HEK293 (cell line): Measurements from ENCODE around the gene PIGQ.

Experiments used
- CTCF ChIA-PET: fragments of 350-600 bp; formaldehyde crosslinking; extraction: SDS; loops from one replicate; lab custom pipeline; 2021; ENCODE audit warnings: antibody characterized with exemption; lab: Yijun Ruan, JAX
- POLR2A ChIA-PET: fragments of 300-600 bp; formaldehyde crosslinking; extraction: SDS; loops from one replicate; lab custom pipeline; 2020; ENCODE audit warnings: antibody characterized with exemption, inconsistent platforms; lab: Yijun Ruan, JAX
- H3K27ac ChIP-seq: fragments of 200-500 bp; sonication (Bioruptor generic); 2 replicates; pipeline ENCODE4 v1.5.1; 2014; ENCODE audit warnings: low read depth, low read length, control low read depth, inconsistent platforms; ENCODE audit errors: extremely low read depth
- H3K36me3 ChIP-seq, 2 experiments: fragments of 200-500 bp in 1 of 2; sonication (Bioruptor generic) in 1 of 2; 1 replicate in 1 of 2; 2 replicates in 1 of 2; pipeline ENCODE4 v1.5.1; 2014 to 2017; ENCODE audit warnings: inconsistent platforms in 2 of 2, low read length in 2 of 2; ENCODE audit not compliant: control insufficient read depth in 2 of 2, insufficient read depth in 1 of 2
- H3K4me1 ChIP-seq: fragments of 200-500 bp; sonication (Bioruptor generic); 2 replicates; pipeline ENCODE4 v1.5.1; 2014; ENCODE audit warnings: mild to moderate bottlenecking, low read length, inconsistent platforms; ENCODE audit not compliant: control insufficient read depth, insufficient read depth
- H3K4me3 ChIP-seq: 2 replicates; pipeline ENCODE4 v1.5.1; 2011; ENCODE audit warnings: low read depth, mild to moderate bottlenecking, control low read depth, low read length, moderate library complexity
- H3K9me3 ChIP-seq: fragments of 200-500 bp; sonication (Bioruptor generic); 2 replicates; pipeline ENCODE4 v1.5.1; 2014; ENCODE audit warnings: low read depth, low read length, inconsistent platforms; ENCODE audit not compliant: control insufficient read depth, insufficient read depth
- BCL11A ChIP-seq: fragments of 450-650 bp; formaldehyde crosslinking; IDR thresholded peaks from 2 replicates; pipeline ENCODE4 v1.5.1; 2016; ENCODE audit warnings: low read depth, missing biosample characterization, missing genetic modification characterization
- HOXD13 ChIP-seq: sonication (generic); formaldehyde crosslinking; IDR thresholded peaks from 2 replicates; pipeline ENCODE4 v1.8.0; 2022; ENCODE audit warnings: missing genetic modification reagents, borderline replicate concordance
- OVOL3 ChIP-seq: fragments of 450-650 bp; formaldehyde crosslinking; IDR thresholded peaks from 2 replicates; pipeline ENCODE4 v1.5.1; 2016; ENCODE audit warnings: missing biosample characterization, missing genetic modification characterization
- PRDM1 ChIP-seq: fragments of 450-650 bp; formaldehyde crosslinking; IDR thresholded peaks from 2 replicates; pipeline ENCODE4; 2016; ENCODE audit warnings: missing biosample characterization, missing genetic modification characterization
- ZBTB20 ChIP-seq: fragments of 450-650 bp; formaldehyde crosslinking; IDR thresholded peaks from 2 replicates; pipeline ENCODE4 v1.5.1; 2016; ENCODE audit warnings: missing biosample characterization, missing genetic modification characterization
- ZBTB7A ChIP-seq: fragments of 450-650 bp; formaldehyde crosslinking; IDR thresholded peaks from 2 replicates; pipeline ENCODE4 v1.5.1; 2016; ENCODE audit warnings: low read depth, missing biosample characterization, missing genetic modification characterization
- ZNF174 ChIP-seq: fragments of 450-650 bp; formaldehyde crosslinking; IDR thresholded peaks from 2 replicates; pipeline ENCODE4 v1.5.0; 2017; ENCODE audit warnings: missing biosample characterization, mild to moderate bottlenecking, missing genetic modification characterization
- ZNF302 ChIP-seq: fragments of 450-650 bp; formaldehyde crosslinking; IDR thresholded peaks from 2 replicates; pipeline ENCODE4 v1.5.1; 2016; ENCODE audit warnings: missing biosample characterization, missing genetic modification characterization, low read depth
- ZNF311 ChIP-seq: fragments of 450-650 bp; formaldehyde crosslinking; IDR thresholded peaks from 2 replicates; pipeline ENCODE4 v1.5.1; 2017; ENCODE audit warnings: missing biosample characterization, missing genetic modification characterization, borderline replicate concordance
- ZNF585B ChIP-seq: fragments of 450-650 bp; formaldehyde crosslinking; IDR thresholded peaks from 2 replicates; pipeline ENCODE4 v1.5.1; 2016; ENCODE audit warnings: missing biosample characterization, missing genetic modification characterization
- ZNF610 ChIP-seq: fragments of 450-650 bp; formaldehyde crosslinking; IDR thresholded peaks from 2 replicates; pipeline ENCODE4 v1.5.1; 2016; ENCODE audit warnings: missing biosample characterization, missing genetic modification characterization, borderline replicate concordance
- ZNF664 ChIP-seq: fragments of 450-650 bp; formaldehyde crosslinking; IDR thresholded peaks from 2 replicates; pipeline ENCODE4 v1.5.1; 2016; ENCODE audit warnings: missing biosample characterization, missing genetic modification characterization
- ZNF830 ChIP-seq: fragments of 450-650 bp; IDR thresholded peaks from 2 replicates; pipeline ENCODE4 v1.5.0; 2018; ENCODE audit warnings: missing biosample characterization, missing genetic modification characterization, low read depth, mild to moderate bottlenecking, moderate library complexity
- TF ChIP-seq, protein P1 (sequence below): fragments of 450-650 bp; formaldehyde crosslinking; IDR thresholded peaks from 2 replicates; pipeline ENCODE4 v1.5.1; 2016; ENCODE audit warnings: missing biosample characterization, missing genetic modification characterization
- TF ChIP-seq, protein P2 (sequence below): fragments of 450-650 bp; formaldehyde crosslinking; IDR thresholded peaks from 2 replicates; pipeline ENCODE4 v1.5.1; 2016; ENCODE audit warnings: missing biosample characterization, missing genetic modification characterization
- TF ChIP-seq, protein P3 (sequence below): fragments of 450-650 bp; formaldehyde crosslinking; IDR thresholded peaks from 2 replicates; pipeline ENCODE4 v1.5.1; 2016; ENCODE audit warnings: missing biosample characterization, missing genetic modification characterization
- TF ChIP-seq, protein P4 (sequence below): fragments of 450-650 bp; formaldehyde crosslinking; IDR thresholded peaks from 2 replicates; pipeline ENCODE4 v1.5.1; 2017; ENCODE audit warnings: missing biosample characterization, missing genetic modification characterization
- TF ChIP-seq, protein P5 (sequence below): fragments of 450-650 bp; formaldehyde crosslinking; IDR thresholded peaks from 2 replicates; pipeline ENCODE4 v1.5.0; 2017; ENCODE audit warnings: missing biosample characterization, missing genetic modification characterization, borderline replicate concordance
- TF ChIP-seq, protein P6 (sequence below): fragments of 450-650 bp; formaldehyde crosslinking; IDR thresholded peaks from 2 replicates; pipeline ENCODE4 v1.5.1; 2016; ENCODE audit warnings: missing biosample characterization, missing genetic modification characterization

PIGQ gene

DNA sequence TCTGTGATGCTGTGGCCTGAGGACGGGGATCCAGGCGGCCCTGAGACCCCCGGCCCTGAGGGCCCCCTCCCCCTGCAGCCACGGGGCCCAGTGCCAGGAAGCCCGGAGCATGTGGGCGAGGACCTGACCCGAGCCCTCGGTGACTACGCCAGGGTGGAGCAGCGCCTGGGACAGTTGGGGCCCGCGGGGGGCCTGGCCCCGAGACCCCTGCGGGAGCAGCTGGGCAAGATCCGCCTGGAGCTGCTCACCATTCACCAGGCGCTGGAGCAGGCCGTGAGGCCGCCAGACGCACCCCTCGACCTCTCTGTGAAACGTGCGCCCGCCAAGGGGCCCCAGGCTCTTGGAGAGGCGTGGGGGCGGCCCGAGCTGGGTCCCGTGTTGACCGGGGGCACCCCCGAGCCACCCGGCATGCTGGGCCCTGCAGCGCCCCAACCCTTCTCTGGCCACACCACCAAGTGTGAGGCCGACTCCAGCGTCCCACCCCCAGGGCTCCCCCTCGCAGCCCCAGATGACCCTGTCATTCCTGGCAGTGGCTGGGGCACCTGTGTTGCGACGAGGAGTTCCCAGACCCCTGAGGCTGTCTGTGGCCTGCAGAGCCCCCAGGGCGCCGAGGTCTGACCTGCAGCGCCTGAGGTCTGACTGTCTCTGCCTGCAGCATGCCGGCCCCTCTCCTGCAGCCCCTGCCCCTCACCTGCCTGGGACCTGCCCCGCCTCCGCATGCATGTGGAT, 4.9 kb upstream of the PIGQ start:
- Histone ChIP-seq H3K9me3 (no peaks in the 10 kb centered on the region), H3K36me3 (no peaks in the 10 kb centered on the region), H3K4me3 (no peak overlapping the region), H3K27ac (no peak overlapping the region), H3K4me1 (peaks cover 10% of the 10 kb centered on the region)
- POLR2A ChIA-PET = no interaction called here
- no peak for TF ChIP-seq PRDM1 (tag by site-specific recombination)
- no peak for TF ChIP-seq ZBTB20 (tag by site-specific recombination)
- TF ChIP-seq, protein P1, sequence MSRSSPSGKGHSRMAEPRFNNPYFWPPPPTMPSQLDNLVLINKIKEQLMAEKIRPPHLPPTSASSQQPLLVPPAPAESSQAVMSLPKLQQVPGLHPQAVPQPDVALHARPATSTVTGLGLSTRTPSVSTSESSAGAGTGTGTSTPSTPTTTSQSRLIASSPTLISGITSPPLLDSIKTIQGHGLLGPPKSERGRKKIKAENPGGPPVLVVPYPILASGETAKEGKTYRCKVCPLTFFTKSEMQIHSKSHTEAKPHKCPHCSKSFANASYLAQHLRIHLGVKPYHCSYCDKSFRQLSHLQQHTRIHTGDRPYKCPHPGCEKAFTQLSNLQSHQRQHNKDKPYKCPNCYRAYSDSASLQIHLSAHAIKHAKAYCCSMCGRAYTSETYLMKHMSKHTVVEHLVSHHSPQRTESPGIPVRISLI (tag by site-specific recombination) = no peak
- TF ChIP-seq ZNF174 (tag by site-specific recombination) = no peak
- TF ChIP-seq, protein P2, sequence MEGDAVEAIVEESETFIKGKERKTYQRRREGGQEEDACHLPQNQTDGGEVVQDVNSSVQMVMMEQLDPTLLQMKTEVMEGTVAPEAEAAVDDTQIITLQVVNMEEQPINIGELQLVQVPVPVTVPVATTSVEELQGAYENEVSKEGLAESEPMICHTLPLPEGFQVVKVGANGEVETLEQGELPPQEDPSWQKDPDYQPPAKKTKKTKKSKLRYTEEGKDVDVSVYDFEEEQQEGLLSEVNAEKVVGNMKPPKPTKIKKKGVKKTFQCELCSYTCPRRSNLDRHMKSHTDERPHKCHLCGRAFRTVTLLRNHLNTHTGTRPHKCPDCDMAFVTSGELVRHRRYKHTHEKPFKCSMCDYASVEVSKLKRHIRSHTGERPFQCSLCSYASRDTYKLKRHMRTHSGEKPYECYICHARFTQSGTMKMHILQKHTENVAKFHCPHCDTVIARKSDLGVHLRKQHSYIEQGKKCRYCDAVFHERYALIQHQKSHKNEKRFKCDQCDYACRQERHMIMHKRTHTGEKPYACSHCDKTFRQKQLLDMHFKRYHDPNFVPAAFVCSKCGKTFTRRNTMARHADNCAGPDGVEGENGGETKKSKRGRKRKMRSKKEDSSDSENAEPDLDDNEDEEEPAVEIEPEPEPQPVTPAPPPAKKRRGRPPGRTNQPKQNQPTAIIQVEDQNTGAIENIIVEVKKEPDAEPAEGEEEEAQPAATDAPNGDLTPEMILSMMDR (tag by site-specific recombination) = no peak
- TF ChIP-seq ZNF664 (tag by site-specific recombination) = no peak
- TF ChIP-seq, protein P3, sequence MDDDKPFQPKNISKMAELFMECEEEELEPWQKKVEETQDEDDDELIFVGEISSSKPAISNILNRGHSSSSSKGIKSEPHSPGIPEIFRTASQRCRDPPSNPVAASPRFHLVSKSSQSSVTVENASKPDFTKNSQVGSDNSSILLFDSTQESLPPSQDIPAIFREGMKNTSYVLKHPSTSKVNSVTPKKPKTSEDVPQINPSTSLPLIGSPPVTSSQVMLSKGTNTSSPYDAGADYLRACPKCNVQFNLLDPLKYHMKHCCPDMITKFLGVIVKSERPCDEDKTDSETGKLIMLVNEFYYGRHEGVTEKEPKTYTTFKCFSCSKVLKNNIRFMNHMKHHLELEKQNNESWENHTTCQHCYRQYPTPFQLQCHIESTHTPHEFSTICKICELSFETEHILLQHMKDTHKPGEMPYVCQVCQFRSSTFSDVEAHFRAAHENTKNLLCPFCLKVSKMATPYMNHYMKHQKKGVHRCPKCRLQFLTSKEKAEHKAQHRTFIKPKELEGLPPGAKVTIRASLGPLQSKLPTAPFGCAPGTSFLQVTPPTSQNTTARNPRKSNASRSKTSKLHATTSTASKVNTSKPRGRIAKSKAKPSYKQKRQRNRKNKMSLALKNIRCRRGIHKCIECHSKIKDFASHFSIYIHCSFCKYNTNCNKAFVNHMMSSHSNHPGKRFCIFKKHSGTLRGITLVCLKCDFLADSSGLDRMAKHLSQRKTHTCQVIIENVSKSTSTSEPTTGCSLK (tag by site-specific recombination) = no peak
- no peak for TF ChIP-seq ZNF311 (tag by site-specific recombination)
- CTCF ChIA-PET = no interaction called here

DNA sequence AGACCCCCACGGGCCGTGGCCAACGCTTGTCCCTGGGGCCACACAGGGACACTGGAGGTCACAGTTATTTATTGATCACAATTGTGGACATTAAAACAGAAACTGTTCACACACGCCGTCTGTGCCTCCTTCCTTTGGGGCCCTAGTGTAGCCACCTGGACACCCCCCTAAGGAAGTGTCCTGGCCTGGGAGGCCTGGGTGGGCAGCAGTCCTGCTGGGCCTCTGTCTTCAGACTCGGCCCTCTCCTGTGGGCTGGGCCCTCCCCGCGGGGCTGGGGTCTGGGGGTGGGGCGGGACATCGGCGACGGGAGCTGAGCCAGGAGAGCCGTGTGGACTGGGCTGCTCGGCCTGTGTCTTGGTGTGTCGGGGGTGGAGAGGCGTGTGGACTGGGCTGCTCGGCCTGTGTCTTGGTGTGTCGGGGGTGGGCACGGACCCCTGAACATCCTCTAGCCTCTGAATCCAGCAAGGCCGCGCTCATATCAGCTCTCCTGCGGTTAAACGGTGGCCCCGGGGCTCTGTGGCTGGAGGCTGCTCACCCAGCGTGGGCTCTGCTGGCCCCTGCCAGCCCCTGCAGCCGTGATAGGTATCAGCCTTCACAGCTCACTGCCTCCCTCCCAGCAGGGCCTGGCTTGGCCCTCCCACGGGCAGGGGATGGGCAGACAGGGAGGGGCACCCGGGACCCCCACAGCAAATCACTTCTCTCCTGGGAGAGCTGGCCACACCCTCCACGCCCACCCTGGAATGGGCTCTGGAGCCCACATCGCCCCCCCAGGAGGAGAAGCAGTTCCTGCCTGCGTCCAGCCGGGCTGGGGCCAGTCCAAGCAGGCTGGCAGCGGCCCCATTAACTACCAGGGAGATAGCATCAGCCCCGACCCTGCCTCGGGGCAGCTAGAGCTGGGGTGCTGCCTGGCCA, 4.1 kb upstream of the PIGQ start:
- ChIA-PET CTCF (no interaction called here), POLR2A (interaction anchor here (1.0 kb wide), 1 partner anchor 23 kb away, joined by 3 read pairs; no protein-coding TSS in a partner anchor)
- H3K4me3 ChIP-seq = no peak overlapping the region
- no peak overlapping the region for H3K27ac ChIP-seq
- peaks cover 10% of the 10 kb centered on the region for H3K4me1 ChIP-seq
- no peaks in the 10 kb centered on the region for H3K36me3 ChIP-seq
- H3K9me3 ChIP-seq = no peaks in the 10 kb centered on the region
- no peak for TF ChIP-seq ZNF610
- TF ChIP-seq ZNF585B = no peak
- no peak for TF ChIP-seq BCL11A (tag by site-specific recombination)
- TF ChIP-seq ZBTB7A (tag by site-specific recombination) = peak; percentile 41; the same call in 1 of the 2 replicates
- TF ChIP-seq, protein P4, sequence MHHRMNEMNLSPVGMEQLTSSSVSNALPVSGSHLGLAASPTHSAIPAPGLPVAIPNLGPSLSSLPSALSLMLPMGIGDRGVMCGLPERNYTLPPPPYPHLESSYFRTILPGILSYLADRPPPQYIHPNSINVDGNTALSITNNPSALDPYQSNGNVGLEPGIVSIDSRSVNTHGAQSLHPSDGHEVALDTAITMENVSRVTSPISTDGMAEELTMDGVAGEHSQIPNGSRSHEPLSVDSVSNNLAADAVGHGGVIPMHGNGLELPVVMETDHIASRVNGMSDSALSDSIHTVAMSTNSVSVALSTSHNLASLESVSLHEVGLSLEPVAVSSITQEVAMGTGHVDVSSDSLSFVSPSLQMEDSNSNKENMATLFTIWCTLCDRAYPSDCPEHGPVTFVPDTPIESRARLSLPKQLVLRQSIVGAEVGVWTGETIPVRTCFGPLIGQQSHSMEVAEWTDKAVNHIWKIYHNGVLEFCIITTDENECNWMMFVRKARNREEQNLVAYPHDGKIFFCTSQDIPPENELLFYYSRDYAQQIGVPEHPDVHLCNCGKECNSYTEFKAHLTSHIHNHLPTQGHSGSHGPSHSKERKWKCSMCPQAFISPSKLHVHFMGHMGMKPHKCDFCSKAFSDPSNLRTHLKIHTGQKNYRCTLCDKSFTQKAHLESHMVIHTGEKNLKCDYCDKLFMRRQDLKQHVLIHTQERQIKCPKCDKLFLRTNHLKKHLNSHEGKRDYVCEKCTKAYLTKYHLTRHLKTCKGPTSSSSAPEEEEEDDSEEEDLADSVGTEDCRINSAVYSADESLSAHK (tag by site-specific recombination) = no peak
- TF ChIP-seq, protein P5, sequence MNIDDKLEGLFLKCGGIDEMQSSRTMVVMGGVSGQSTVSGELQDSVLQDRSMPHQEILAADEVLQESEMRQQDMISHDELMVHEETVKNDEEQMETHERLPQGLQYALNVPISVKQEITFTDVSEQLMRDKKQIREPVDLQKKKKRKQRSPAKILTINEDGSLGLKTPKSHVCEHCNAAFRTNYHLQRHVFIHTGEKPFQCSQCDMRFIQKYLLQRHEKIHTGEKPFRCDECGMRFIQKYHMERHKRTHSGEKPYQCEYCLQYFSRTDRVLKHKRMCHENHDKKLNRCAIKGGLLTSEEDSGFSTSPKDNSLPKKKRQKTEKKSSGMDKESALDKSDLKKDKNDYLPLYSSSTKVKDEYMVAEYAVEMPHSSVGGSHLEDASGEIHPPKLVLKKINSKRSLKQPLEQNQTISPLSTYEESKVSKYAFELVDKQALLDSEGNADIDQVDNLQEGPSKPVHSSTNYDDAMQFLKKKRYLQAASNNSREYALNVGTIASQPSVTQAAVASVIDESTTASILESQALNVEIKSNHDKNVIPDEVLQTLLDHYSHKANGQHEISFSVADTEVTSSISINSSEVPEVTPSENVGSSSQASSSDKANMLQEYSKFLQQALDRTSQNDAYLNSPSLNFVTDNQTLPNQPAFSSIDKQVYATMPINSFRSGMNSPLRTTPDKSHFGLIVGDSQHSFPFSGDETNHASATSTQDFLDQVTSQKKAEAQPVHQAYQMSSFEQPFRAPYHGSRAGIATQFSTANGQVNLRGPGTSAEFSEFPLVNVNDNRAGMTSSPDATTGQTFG (tag by site-specific recombination) = no peak
- no peak for TF ChIP-seq ZNF302 (tag by site-specific recombination)
- TF ChIP-seq HOXD13 (CRISPR knock-in tag) = no peak
- no peak for TF ChIP-seq OVOL3 (tag by site-specific recombination)
- TF ChIP-seq ZNF830 = no peak
- TF ChIP-seq, protein P6, sequence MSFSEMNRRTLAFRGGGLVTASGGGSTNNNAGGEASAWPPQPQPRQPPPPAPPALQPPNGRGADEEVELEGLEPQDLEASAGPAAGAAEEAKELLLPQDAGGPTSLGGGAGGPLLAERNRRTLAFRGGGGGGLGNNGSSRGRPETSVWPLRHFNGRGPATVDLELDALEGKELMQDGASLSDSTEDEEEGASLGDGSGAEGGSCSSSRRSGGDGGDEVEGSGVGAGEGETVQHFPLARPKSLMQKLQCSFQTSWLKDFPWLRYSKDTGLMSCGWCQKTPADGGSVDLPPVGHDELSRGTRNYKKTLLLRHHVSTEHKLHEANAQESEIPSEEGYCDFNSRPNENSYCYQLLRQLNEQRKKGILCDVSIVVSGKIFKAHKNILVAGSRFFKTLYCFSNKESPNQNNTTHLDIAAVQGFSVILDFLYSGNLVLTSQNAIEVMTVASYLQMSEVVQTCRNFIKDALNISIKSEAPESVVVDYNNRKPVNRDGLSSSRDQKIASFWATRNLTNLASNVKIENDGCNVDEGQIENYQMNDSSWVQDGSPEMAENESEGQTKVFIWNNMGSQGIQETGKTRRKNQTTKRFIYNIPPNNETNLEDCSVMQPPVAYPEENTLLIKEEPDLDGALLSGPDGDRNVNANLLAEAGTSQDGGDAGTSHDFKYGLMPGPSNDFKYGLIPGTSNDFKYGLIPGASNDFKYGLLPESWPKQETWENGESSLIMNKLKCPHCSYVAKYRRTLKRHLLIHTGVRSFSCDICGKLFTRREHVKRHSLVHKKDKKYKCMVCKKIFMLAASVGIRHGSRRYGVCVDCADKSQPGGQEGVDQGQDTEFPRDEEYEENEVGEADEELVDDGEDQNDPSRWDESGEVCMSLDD (tag by site-specific recombination) = no peak
